Brain microvascular endothelial cell (primary cell): ENCODE results near the gene KIAA0825.

Source experiments
- DNase-seq: peaks from one replicate; pipeline ENCODE4 v3.0.0-alpha.2; 2020
- H3K27ac ChIP-seq: fragments of 250-450 bp; sonication (Bioruptor Pico); 2 replicates; pipeline ENCODE4 v1.5.1; 2020; ENCODE audit warnings: mild to moderate bottlenecking, moderate library complexity
- H3K27me3 ChIP-seq: fragments of 250-450 bp; sonication (Bioruptor Pico); replicated peaks from 2 replicates; pipeline ENCODE4 v1.5.1; 2020; ENCODE audit warnings: mild to moderate bottlenecking
- H3K36me3 ChIP-seq: fragments of 250-450 bp; sonication (Bioruptor Pico); replicated peaks from 2 replicates; pipeline ENCODE4 v1.5.1; 2020; ENCODE audit warnings: mild to moderate bottlenecking
- H3K4me3 ChIP-seq: 2 replicates; pipeline ENCODE4 v1.5.1; 2011; ENCODE audit warnings: low read depth, mild to moderate bottlenecking, control low read depth, low read length, moderate library complexity
- in situ Hi-C: cut with HindIII; loops from 2 replicates; pipeline ENCODE4 v1.10.0; 2017; ENCODE audit warnings: low sequenced_read_pairs, low pct_ligation_motif_present
- TF ChIP-seq, protein P1 (sequence below): IDR thresholded peaks from 2 replicates; pipeline ENCODE4 v1.5.1; 2011; ENCODE audit warnings: low read depth, mild to moderate bottlenecking, moderate library complexity, low read length, control low read depth, inconsistent platforms; ENCODE audit errors: missing control alignments

Gene KIAA0825

GRCh38 chr5:94649874-94650273, 31.5 kb upstream of the KIAA0825 start:
- DNase-seq = no peak
- no peak overlapping the region for H3K27ac ChIP-seq
- TF ChIP-seq, protein P1, sequence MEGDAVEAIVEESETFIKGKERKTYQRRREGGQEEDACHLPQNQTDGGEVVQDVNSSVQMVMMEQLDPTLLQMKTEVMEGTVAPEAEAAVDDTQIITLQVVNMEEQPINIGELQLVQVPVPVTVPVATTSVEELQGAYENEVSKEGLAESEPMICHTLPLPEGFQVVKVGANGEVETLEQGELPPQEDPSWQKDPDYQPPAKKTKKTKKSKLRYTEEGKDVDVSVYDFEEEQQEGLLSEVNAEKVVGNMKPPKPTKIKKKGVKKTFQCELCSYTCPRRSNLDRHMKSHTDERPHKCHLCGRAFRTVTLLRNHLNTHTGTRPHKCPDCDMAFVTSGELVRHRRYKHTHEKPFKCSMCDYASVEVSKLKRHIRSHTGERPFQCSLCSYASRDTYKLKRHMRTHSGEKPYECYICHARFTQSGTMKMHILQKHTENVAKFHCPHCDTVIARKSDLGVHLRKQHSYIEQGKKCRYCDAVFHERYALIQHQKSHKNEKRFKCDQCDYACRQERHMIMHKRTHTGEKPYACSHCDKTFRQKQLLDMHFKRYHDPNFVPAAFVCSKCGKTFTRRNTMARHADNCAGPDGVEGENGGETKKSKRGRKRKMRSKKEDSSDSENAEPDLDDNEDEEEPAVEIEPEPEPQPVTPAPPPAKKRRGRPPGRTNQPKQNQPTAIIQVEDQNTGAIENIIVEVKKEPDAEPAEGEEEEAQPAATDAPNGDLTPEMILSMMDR = no peak
- in situ Hi-C loops = no loop called here
- no peaks in the 10 kb centered on the region for H3K27me3 ChIP-seq
- H3K4me3 ChIP-seq = no peak overlapping the region
- H3K36me3 ChIP-seq = no peaks in the 10 kb centered on the region

DNA sequence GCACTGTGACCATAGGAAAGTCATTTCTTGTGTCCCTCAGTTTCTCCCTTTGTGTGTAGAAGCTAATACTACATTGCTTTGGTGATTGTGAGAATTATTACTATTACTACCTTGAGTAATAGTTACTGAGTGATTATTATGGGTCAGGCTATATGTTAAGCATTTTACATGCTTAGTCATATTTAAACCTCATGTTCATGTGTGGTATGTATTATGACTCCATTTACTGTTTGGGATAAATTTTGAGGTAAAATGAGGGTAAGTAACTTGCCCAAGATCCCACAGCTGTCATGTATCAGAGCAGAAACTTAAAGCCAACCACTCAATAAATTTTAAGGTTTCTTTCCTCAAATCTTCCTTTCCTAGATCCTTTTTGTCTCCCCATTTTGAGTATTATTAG, 28.4 kb upstream of the KIAA0825 start:
- no peak for DNase-seq
- in situ Hi-C loops = no loop called here
- TF ChIP-seq, protein P1 = no peak
- Histone ChIP-seq H3K4me3 (no peak overlapping the region), H3K27me3 (no peaks in the 10 kb centered on the region), H3K36me3 (no peaks in the 10 kb centered on the region), H3K27ac (no peak overlapping the region)

DNA sequence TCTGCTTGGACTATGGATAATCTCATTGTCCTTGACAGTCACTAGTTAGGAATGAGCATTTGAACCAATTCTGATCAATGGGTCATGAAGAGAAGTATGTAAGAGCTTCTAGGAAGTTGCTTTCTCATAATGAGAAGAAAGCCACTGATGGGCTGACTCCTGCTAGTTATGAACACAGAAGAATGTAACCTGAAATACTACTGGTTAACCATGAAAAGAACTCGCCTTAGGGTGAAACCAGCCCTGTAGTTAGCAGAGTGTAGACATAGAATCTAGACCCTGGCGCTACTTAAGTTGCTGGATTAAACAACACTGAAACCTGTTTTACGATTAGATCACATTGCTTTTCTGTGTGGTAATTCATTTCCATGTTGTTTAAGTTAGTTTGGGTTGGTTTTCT, 26.6 kb upstream of the KIAA0825 start:
- H3K36me3 ChIP-seq = no peaks in the 10 kb centered on the region
- no peak overlapping the region for H3K27ac ChIP-seq
- no peaks in the 10 kb centered on the region for H3K27me3 ChIP-seq
- DNase-seq = no peak
- in situ Hi-C loops = no loop called here
- TF ChIP-seq, protein P1 = no peak
- H3K4me3 ChIP-seq = no peak overlapping the region

DNA sequence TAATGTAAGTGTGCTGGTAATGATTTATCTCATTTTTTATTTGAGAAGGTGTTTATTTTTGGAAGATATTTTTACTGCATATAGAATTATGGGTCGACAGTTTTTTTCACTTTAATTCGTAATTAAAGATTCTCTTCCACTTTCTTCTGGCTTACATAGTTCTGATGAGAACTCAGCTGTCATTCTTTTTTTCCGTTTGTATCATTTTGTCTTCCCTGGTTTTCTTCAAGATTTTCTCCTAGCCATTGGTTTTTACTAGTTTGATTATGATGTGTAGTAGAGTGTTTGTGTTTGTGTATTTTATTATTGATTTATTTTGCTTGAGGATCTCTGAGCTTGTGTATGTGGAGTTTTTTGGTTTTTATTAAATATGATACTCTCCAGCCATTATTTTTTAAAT, 21.8 kb upstream of the KIAA0825 start:
- no peak overlapping the region for H3K27ac ChIP-seq
- DNase-seq = no peak
- H3K27me3 ChIP-seq = no peaks in the 10 kb centered on the region
- no peak overlapping the region for H3K4me3 ChIP-seq
- no peaks in the 10 kb centered on the region for H3K36me3 ChIP-seq
- TF ChIP-seq, protein P1 = no peak
- in situ Hi-C loops = no loop called here

DNA sequence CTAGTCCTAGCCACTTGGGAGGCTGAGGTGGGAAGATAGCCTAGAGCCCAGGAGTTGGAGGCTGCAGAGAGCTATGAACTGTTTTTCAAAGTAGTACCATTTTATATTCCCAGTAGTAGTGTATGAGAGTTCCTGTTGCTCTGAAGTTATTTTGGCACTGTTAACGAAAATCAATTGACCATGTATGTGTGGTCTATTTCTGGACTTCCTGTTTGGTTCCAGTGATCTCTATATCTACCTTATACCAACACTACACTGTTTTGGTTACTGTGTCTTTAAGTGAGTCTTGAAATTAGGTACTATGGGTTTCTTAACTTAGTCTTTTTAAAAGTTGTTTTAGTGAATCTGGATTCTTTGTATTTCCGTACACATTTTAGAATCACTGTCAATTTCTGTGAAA, 13.6 kb upstream of the KIAA0825 start:
- in situ Hi-C loops = no loop called here
- Histone ChIP-seq H3K27ac (no peak overlapping the region), H3K4me3 (no peak overlapping the region), H3K36me3 (no peaks in the 10 kb centered on the region), H3K27me3 (no peaks in the 10 kb centered on the region)
- TF ChIP-seq, protein P1 = no peak
- no peak for DNase-seq

DNA sequence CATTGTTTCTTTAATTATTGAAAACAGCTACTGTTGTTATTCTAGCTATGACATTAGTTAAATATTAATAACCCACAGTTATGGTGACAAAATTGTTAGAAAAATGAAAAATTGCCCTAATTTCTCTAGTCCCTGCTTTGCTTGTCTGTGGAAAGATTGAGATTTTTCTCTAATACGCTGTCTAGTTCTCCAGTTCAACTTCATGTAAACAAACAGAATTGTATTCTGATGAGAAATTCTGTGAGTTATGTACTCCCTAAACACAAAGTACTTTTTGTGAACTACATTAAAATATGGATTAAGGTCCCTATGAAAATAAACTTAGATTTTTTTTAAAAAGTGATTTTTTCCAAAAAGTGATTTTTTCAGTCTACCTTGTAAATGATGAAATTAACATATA, 8.8 kb upstream of the KIAA0825 start:
- Histone ChIP-seq H3K27ac (no peak overlapping the region), H3K4me3 (no peak overlapping the region), H3K27me3 (no peaks in the 10 kb centered on the region), H3K36me3 (no peaks in the 10 kb centered on the region)
- in situ Hi-C loops = no loop called here
- no peak for DNase-seq
- TF ChIP-seq, protein P1 = no peak
